GM23338 (cell line): ENCODE data around the gene GRK5. TPM values are rescaled to one million over a fixed set of nuclear protein-coding genes. Genes with fewer than 3 reads are reported as not detected.

Experiments used
- ATAC-seq: fragments of 200-7000 bp; cut with Tn5 transposase; 3 replicates; pipeline ENCODE4 v1.9.1; 2020
- DNase-seq: peaks from one replicate; pipeline ENCODE4 v3.0.0-alpha.2; 2015; ENCODE audit warnings: low spot score
- H2AFZ ChIP-seq: fragments of 200-600 bp; sonication (generic); 2 replicates; pipeline ENCODE4 v1.8.0; 2016; ENCODE audit warnings: antibody characterized with exemption, mild to moderate bottlenecking, moderate library complexity
- H3F3A ChIP-seq: fragments of 200-600 bp; sonication (generic); replicated peaks from 2 replicates; pipeline ENCODE4 v1.8.0; 2017; ENCODE audit warnings: antibody characterized with exemption, mixed run types, low read depth
- H3K27ac ChIP-seq: fragments of 200-600 bp; sonication (generic); 2 replicates; pipeline ENCODE4 v1.6.1; 2016; ENCODE audit warnings: low read depth
- H3K27me3 ChIP-seq: fragments of 200-600 bp; sonication (generic); 2 replicates; pipeline ENCODE4 v1.8.0; 2016; ENCODE audit warnings: mild to moderate bottlenecking, mixed run types, moderate library complexity; ENCODE audit not compliant: insufficient read depth
- H3K36me3 ChIP-seq: fragments of 200-600 bp; sonication (generic); 2 replicates; pipeline ENCODE4 v1.8.0; 2016; ENCODE audit warnings: mild to moderate bottlenecking; ENCODE audit not compliant: insufficient read depth
- H3K4me1 ChIP-seq: fragments of 200-600 bp; sonication (generic); 2 replicates; pipeline ENCODE4 v1.8.0; 2016; ENCODE audit warnings: mild to moderate bottlenecking, moderate library complexity; ENCODE audit not compliant: insufficient read depth
- H3K4me2 ChIP-seq: fragments of 200-600 bp; sonication (generic); 2 replicates; pipeline ENCODE4 v1.7.1; 2017; ENCODE audit warnings: mixed run types
- H3K4me3 ChIP-seq: fragments of 200-600 bp; sonication (generic); 2 replicates; pipeline ENCODE4 v1.6.1; 2016; ENCODE audit warnings: mixed run types
- H3K79me2 ChIP-seq: fragments of 200-600 bp; sonication (generic); replicated peaks from 2 replicates; pipeline ENCODE4 v1.8.0; 2017; ENCODE audit warnings: mild to moderate bottlenecking; ENCODE audit not compliant: insufficient read depth
- H3K9me2 ChIP-seq: fragments of 200-600 bp; sonication (generic); 2 replicates; pipeline ENCODE4 v1.8.0; 2017; ENCODE audit not compliant: insufficient read depth
- H4K20me1 ChIP-seq: fragments of 200-600 bp; sonication (generic); replicated peaks from 2 replicates; pipeline ENCODE4 v1.8.0; 2017; ENCODE audit warnings: mild to moderate bottlenecking; ENCODE audit not compliant: insufficient read depth
- H3K27ac Mint-ChIP-seq: 2 replicates; pipeline ENCODE4 v1.8.0; 2020; ENCODE audit warnings: inconsistent platforms, mild to moderate bottlenecking, moderate library complexity, mixed read lengths
- H3K27me3 Mint-ChIP-seq: 3 replicates; pipeline ENCODE4 v1.8.0; 2022; ENCODE audit warnings: low read depth, mild to moderate bottlenecking, moderate library complexity, mixed read lengths, inconsistent platforms; ENCODE audit not compliant: insufficient read depth, poor library complexity
- H3K36me3 Mint-ChIP-seq: 3 replicates; pipeline ENCODE4 v1.8.0; 2021; ENCODE audit warnings: low read depth, mild to moderate bottlenecking, inconsistent platforms, moderate library complexity, mixed read lengths
- H3K4me1 Mint-ChIP-seq: 3 replicates; pipeline ENCODE4 v1.8.0; 2020; ENCODE audit warnings: mild to moderate bottlenecking, inconsistent platforms, mixed read lengths
- H3K4me3 Mint-ChIP-seq: 3 replicates; pipeline ENCODE4 v1.8.0; 2021; ENCODE audit warnings: moderate library complexity, mild to moderate bottlenecking, inconsistent platforms, mixed read lengths
- H3K9me3 Mint-ChIP-seq: 3 replicates; pipeline ENCODE4 v1.8.0; 2020; ENCODE audit warnings: moderate library complexity, mild to moderate bottlenecking, inconsistent platforms, mixed read lengths
- CREB1 ChIP-seq: fragments of 250-450 bp; sonication (Bioruptor Pico); IDR thresholded peaks from 2 replicates; pipeline ENCODE4 v1.5.0; 2020; ENCODE audit warnings: low read depth, mild to moderate bottlenecking, moderate library complexity
- CTCF ChIP-seq, 2 experiments: fragments of 200-600 bp in 1 of 2; sonication (generic) in 1 of 2; conservative IDR thresholded peaks; 2 replicates each; pipeline versions ENCODE4 v1.5.1 to v1.6.1; 2016 to 2017; ENCODE audit warnings: antibody characterized with exemption in 2 of 2, low read depth in 2 of 2, mild to moderate bottlenecking in 2 of 2, moderate library complexity in 1 of 2
- EZH2 ChIP-seq: fragments of 200-600 bp; sonication (generic); IDR thresholded peaks from one replicate; pipeline ENCODE4 v1.8.0; 2017; ENCODE audit warnings: antibody characterized with exemption, mild to moderate bottlenecking, low read depth; ENCODE audit not compliant: unreplicated experiment
- EZH2phosphoT487 ChIP-seq: fragments of 200-600 bp; sonication (generic); IDR thresholded peaks from one replicate; pipeline ENCODE4 v1.8.1; 2018; ENCODE audit warnings: antibody characterized with exemption; ENCODE audit not compliant: unreplicated experiment
- JUNB ChIP-seq: IDR thresholded peaks from one replicate; pipeline ENCODE4 v1.6.1; 2016; ENCODE audit warnings: antibody characterized with exemption; ENCODE audit not compliant: unreplicated experiment
- NANOG ChIP-seq: IDR thresholded peaks from 2 replicates; pipeline ENCODE4 v1.6.1; 2016; ENCODE audit warnings: antibody characterized with exemption, borderline replicate concordance
- ZNF114 ChIP-seq: fragments of 250-450 bp; sonication (Bioruptor Pico); IDR thresholded peaks from 2 replicates; pipeline ENCODE4 v1.5.0; 2020; ENCODE audit warnings: mild to moderate bottlenecking, moderate library complexity
- polyA plus RNA-seq: library from polyadenylated mRNA; unstranded; fragments of >200 nt; fragmentation: Nextera tagmentation; extraction: Ambion mirVana; gene quantifications from 2 replicates; pipeline ENCODE4 v1.2.1, GENCODE V29; 2016
- total RNA-seq: library from RNA; depleted of rRNA; stranded (reverse); fragments of >200 nt; shearing (Covaris generic); gene quantifications from 2 replicates; pipeline ENCODE4 v1.2.3, GENCODE V29; 2014
- TF ChIP-seq, protein P1 (sequence below): IDR thresholded peaks from 2 replicates; pipeline ENCODE4 v1.6.1; 2016; ENCODE audit warnings: antibody characterized with exemption
- TF ChIP-seq, protein P2 (sequence below): fragments of 250-450 bp; sonication (Bioruptor Pico); IDR thresholded peaks from 2 replicates; pipeline ENCODE4 v1.5.0; 2020; ENCODE audit warnings: mild to moderate bottlenecking, moderate library complexity
- TF ChIP-seq, protein P3 (sequence below): IDR thresholded peaks from one replicate; pipeline ENCODE4 v1.6.1; 2018; ENCODE audit warnings: antibody characterized with exemption; ENCODE audit not compliant: unreplicated experiment

GRK5 gene
- total and polyA plus RNA-seq, 2 experiments from 2014 or later, result 0.53 to 2.0 TPM

GRCh38 chr10:119268871-119269506 lies 61.6 kb downstream of the GRK5 start:
- H3K4me3 Mint-ChIP-seq, result no peak overlapping the region
- Histone ChIP-seq H3K9me2 (no peaks in the 10 kb centered on the region), H2AFZ (no peak overlapping the region), H3K27me3 (no peaks in the 10 kb centered on the region), H3K4me3 (no peak overlapping the region), H3K79me2 (no peaks in the 10 kb centered on the region), H3K27ac (no peak overlapping the region), H3F3A (no peaks in the 10 kb centered on the region), H3K4me1 (no peaks in the 10 kb centered on the region), H3K4me2 (no peak overlapping the region), H4K20me1 (no peaks in the 10 kb centered on the region), H3K36me3 (no peaks in the 10 kb centered on the region)
- H3K27ac Mint-ChIP-seq, result no peak overlapping the region
- no peak for ATAC-seq
- TF ChIP-seq EZH2 (no peak), CREB1 (CRISPR knock-in tag) (no peak), EZH2phosphoT487 (no peak), CTCF (conservative IDR thresholded peaks at IDR 0.05; ENCODE audit: low read depth in 2 of 2) (no peak), ZNF114 (no peak), JUNB (no peak), NANOG (no peak)
- TF ChIP-seq, protein P1, sequence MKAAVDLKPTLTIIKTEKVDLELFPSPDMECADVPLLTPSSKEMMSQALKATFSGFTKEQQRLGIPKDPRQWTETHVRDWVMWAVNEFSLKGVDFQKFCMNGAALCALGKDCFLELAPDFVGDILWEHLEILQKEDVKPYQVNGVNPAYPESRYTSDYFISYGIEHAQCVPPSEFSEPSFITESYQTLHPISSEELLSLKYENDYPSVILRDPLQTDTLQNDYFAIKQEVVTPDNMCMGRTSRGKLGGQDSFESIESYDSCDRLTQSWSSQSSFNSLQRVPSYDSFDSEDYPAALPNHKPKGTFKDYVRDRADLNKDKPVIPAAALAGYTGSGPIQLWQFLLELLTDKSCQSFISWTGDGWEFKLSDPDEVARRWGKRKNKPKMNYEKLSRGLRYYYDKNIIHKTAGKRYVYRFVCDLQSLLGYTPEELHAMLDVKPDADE, result no peak
- TF ChIP-seq, protein P2, sequence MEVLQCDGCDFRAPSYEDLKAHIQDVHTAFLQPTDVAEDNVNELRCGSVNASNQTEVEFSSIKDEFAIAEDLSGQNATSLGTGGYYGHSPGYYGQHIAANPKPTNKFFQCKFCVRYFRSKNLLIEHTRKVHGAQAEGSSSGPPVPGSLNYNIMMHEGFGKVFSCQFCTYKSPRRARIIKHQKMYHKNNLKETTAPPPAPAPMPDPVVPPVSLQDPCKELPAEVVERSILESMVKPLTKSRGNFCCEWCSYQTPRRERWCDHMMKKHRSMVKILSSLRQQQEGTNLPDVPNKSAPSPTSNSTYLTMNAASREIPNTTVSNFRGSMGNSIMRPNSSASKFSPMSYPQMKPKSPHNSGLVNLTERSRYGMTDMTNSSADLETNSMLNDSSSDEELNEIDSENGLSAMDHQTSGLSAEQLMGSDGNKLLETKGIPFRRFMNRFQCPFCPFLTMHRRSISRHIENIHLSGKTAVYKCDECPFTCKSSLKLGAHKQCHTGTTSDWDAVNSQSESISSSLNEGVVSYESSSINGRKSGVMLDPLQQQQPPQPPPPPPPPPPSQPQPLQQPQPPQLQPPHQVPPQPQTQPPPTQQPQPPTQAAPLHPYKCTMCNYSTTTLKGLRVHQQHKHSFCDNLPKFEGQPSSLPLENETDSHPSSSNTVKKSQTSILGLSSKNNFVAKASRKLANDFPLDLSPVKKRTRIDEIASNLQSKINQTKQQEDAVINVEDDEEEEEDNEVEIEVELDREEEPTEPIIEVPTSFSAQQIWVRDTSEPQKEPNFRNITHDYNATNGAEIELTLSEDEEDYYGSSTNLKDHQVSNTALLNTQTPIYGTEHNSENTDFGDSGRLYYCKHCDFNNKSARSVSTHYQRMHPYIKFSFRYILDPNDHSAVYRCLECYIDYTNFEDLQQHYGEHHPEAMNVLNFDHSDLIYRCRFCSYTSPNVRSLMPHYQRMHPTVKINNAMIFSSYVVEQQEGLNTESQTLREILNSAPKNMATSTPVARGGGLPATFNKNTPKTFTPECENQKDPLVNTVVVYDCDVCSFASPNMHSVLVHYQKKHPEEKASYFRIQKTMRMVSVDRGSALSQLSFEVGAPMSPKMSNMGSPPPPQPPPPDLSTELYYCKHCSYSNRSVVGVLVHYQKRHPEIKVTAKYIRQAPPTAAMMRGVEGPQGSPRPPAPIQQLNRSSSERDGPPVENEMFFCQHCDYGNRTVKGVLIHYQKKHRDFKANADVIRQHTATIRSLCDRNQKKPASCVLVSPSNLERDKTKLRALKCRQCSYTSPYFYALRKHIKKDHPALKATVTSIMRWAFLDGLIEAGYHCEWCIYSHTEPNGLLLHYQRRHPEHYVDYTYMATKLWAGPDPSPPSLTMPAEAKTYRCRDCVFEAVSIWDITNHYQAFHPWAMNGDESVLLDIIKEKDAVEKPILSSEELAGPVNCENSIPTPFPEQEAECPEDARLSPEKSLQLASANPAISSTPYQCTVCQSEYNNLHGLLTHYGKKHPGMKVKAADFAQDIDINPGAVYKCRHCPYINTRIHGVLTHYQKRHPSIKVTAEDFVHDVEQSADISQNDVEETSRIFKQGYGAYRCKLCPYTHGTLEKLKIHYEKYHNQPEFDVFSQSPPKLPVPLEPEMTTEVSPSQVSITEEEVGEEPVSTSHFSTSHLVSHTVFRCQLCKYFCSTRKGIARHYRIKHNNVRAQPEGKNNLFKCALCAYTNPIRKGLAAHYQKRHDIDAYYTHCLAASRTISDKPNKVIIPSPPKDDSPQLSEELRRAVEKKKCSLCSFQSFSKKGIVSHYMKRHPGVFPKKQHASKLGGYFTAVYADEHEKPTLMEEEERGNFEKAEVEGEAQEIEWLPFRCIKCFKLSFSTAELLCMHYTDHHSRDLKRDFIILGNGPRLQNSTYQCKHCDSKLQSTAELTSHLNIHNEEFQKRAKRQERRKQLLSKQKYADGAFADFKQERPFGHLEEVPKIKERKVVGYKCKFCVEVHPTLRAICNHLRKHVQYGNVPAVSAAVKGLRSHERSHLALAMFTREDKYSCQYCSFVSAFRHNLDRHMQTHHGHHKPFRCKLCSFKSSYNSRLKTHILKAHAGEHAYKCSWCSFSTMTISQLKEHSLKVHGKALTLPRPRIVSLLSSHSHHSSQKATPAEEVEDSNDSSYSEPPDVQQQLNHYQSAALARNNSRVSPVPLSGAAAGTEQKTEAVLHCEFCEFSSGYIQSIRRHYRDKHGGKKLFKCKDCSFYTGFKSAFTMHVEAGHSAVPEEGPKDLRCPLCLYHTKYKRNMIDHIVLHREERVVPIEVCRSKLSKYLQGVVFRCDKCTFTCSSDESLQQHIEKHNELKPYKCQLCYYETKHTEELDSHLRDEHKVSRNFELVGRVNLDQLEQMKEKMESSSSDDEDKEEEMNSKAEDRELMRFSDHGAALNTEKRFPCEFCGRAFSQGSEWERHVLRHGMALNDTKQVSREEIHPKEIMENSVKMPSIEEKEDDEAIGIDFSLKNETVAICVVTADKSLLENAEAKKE (CRISPR knock-in tag), result no peak
- TF ChIP-seq, protein P3, sequence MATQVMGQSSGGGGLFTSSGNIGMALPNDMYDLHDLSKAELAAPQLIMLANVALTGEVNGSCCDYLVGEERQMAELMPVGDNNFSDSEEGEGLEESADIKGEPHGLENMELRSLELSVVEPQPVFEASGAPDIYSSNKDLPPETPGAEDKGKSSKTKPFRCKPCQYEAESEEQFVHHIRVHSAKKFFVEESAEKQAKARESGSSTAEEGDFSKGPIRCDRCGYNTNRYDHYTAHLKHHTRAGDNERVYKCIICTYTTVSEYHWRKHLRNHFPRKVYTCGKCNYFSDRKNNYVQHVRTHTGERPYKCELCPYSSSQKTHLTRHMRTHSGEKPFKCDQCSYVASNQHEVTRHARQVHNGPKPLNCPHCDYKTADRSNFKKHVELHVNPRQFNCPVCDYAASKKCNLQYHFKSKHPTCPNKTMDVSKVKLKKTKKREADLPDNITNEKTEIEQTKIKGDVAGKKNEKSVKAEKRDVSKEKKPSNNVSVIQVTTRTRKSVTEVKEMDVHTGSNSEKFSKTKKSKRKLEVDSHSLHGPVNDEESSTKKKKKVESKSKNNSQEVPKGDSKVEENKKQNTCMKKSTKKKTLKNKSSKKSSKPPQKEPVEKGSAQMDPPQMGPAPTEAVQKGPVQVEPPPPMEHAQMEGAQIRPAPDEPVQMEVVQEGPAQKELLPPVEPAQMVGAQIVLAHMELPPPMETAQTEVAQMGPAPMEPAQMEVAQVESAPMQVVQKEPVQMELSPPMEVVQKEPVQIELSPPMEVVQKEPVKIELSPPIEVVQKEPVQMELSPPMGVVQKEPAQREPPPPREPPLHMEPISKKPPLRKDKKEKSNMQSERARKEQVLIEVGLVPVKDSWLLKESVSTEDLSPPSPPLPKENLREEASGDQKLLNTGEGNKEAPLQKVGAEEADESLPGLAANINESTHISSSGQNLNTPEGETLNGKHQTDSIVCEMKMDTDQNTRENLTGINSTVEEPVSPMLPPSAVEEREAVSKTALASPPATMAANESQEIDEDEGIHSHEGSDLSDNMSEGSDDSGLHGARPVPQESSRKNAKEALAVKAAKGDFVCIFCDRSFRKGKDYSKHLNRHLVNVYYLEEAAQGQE, result no peak
- H3K36me3 Mint-ChIP-seq, result no peaks in the 10 kb centered on the region
- DNase-seq, result no peak
- peaks cover 8% of the 10 kb centered on the region for H3K27me3 Mint-ChIP-seq
- no peaks in the 10 kb centered on the region; the same call in 2 of the 3 replicates for H3K9me3 Mint-ChIP-seq
- peaks cover 13% of the 10 kb centered on the region for H3K4me1 Mint-ChIP-seq
